ENCODE data around the gene DLL4.

GRCh38 chr15:40918146-40918798 is 10.9 kb upstream of the DLL4 start:
- TF ChIP-seq EZH2 (IDR thresholded peaks at IDR 0.05; ENCODE audit: insufficient read depth, poor library complexity, severe bottlenecking) (no peak), EZH2phosphoT487 (IDR thresholded peaks at IDR 0.05; ENCODE audit: insufficient read depth, low read depth) (no peak)

Measured in GM23248 (cell line).